LNCAP (cell line): ENCODE measurements around the gene ARMH4.

Source experiments
- TF ChIP-seq, protein P1 (sequence below): fragments of 450-650 bp; IDR thresholded peaks from 2 replicates; pipeline ENCODE4 v1.5.1; 2017; ENCODE audit warnings: mild to moderate bottlenecking

The ARMH4 gene

DNA sequence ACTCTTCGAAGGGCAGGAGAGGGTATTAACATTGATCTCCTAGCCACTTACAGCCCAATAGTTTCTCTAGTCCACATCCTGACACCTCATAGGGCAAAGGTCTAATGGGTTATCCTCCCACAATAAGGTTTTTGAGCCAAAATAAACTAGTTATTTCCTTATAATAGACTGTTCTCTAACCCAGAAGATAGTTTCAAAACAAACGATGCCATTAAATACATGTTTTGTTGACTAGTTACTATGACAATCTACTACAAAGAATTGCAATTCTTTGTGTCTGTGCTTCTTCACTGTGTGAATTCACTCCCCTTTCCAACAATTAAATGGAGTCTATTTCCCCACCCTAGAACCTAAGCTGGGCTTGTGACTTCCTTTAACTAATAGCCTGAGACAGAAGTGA, 41.5 kb upstream of the ARMH4 start:
- TF ChIP-seq, protein P1, sequence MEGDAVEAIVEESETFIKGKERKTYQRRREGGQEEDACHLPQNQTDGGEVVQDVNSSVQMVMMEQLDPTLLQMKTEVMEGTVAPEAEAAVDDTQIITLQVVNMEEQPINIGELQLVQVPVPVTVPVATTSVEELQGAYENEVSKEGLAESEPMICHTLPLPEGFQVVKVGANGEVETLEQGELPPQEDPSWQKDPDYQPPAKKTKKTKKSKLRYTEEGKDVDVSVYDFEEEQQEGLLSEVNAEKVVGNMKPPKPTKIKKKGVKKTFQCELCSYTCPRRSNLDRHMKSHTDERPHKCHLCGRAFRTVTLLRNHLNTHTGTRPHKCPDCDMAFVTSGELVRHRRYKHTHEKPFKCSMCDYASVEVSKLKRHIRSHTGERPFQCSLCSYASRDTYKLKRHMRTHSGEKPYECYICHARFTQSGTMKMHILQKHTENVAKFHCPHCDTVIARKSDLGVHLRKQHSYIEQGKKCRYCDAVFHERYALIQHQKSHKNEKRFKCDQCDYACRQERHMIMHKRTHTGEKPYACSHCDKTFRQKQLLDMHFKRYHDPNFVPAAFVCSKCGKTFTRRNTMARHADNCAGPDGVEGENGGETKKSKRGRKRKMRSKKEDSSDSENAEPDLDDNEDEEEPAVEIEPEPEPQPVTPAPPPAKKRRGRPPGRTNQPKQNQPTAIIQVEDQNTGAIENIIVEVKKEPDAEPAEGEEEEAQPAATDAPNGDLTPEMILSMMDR: no peak

DNA sequence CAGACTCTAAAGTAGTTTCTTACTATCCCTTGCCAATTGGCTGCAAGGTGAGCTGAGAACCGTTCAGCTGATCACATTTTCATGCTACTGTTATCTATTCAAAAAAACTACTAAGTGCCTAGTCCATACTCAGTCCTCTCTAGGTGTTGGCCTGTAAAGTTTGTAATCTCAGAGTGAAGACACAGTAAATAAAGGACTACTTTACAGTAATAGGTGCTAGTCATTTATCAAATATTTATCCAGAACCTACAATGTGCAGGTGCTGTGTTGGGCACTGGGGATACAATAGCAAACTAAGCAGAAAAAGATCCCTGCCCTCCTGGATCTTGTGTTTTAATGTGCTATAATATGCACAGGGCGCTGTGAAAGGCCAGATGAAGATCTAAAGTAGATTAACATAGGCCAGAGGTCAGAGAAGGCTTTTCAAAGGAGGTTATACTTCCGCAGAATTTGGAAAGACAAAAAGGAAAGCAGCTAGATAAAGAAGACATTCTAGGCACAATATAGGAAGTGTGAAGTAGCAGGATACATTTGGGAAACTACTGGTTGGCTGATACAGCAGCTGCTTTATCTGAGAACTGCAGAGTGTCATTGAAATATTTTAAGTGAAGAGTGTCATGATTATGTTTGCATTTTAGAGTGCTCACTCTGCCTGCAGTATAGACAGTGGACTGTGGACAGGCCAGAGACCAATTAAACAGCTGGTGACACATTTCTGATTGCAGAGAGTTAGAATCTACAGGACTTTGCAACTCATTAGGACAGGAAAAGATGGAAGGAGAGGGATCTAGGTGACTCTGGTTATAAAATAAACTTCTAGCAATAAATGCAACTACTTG, 40.0 kb upstream of the ARMH4 start:
- TF ChIP-seq, protein P1: no peak

DNA sequence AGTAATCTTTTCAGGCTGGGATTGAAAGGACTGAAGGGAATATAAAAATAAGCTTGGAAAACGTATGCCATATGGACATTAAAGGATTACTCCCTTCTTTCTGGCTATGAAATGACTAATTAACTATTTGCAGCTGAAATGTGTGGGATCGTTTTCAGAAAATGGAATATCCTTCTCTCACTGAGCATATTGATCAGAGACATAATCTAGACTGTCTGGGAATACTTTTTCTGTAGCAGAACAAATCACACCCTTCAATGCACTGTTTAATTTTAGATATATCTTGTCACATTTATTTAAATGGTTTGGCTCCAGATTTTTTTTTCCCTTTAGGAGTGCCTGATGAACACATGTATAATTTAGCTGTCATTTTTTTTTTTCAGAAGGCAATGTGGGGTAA, 37.2 kb upstream of the ARMH4 start:
- TF ChIP-seq, protein P1: no peak

DNA sequence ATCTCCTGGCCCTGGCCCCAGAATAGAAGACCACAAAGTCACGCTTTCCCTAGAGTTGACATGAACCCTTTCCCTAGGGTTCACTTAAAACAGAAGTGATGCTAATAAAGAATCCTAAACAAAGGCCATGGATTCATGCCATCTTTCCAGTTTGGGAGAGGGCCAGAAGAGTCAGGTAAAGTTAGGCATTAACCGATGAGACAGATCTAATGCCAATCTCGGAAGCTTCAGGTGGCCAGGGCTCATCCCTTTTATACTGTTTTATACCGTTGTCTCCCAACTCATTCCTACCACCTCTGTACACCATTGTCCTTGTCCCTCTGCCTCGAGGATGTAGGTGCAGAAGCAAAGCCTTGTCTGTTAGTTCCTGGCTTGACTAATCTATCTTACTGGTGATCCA, 25.1 kb upstream of the ARMH4 start:
- TF ChIP-seq, protein P1: no peak

DNA sequence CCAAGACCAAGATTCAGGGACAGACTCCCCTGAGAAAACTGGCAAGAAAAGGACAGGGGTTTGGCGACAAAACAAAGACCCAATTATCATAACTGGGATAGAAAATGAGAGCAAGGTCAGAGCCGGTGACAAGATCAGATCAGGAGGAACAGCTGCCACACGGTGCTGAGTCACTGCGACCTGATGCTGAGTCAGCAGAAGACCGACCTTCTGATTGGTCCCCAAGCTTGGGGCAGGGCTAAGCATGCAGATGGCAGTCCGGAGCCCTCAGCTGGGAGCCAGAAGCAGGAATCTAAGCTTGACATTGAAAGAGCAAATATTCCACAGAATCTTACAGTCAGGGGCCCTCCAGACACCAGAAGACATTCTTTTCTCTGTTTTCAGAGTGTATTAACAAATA, 19.1 kb upstream of the ARMH4 start:
- TF ChIP-seq, protein P1: no peak

DNA sequence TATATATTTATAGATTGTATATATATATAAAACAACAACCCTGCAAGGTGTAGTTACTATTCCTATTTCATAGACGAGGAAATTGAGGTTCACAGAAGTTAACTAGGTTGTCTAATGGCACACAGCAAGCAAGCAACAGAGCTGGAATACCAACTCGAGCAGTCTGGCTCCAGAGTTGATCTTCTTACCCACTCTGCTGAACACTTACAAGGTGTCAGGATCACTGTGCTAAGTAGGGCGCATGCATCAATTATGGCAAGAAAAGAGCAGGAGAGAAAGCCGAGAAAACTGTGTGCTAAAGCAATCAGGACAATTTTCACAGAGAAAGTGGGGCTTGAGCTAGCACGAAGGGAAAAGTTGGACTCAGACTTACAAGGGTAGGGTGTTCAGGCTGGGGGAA, 15.9 kb upstream of the ARMH4 start:
- TF ChIP-seq, protein P1: no peak

DNA sequence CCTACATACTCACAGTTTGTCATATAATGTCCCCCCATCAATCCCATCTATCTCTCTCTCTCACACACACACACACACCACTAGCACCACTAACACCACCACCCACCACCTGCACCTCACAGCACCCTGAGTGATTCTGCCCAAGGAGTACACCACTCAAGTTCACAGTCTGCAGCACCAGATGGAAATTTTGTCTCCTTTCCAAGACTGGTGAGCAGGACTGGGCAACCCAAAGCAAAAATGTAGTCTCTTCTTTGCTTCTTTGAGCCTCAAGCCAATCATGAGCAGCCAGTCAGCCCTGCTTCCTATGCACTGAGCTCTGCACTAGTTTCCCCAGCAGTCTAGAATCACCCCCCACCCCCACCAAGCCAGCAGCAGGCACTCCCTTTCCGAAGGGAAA, 15.0 kb upstream of the ARMH4 start:
- TF ChIP-seq, protein P1: no peak
